Activated B cell treated with CpG ODN at 0.5 μM for 24 hours (primary cell): ENCODE data around the gene SLC25A33. TPM values are rescaled to one million over a fixed set of nuclear protein-coding genes. Genes with fewer than 3 reads are reported as not detected.

ENCODE experiments used
- ATAC-seq: fragments of 200-7000 bp; cut with Tn5 transposase; one replicate; pipeline ENCODE4 v1.10.0; 2021; ENCODE audit warnings: low read depth, mild to moderate bottlenecking, moderate library complexity
- CTCF ChIA-PET: fragments of 350-600 bp; sonication (Branson Sonifier 250); formaldehyde crosslinking; loops from one replicate; lab custom pipeline; 2021; ENCODE audit warnings: antibody characterized with exemption; lab: Charles Lee
- POLR2A ChIA-PET: fragments of 350-600 bp; sonication (Branson Sonifier 250); formaldehyde crosslinking; loops from one replicate; lab custom pipeline; 2021; ENCODE audit warnings: antibody characterized with exemption; lab: Charles Lee
- DNase-seq: peaks from one replicate; pipeline ENCODE4 v3.0.0; 2022
- H3K27ac Mint-ChIP-seq: one replicate; pipeline ENCODE4 v1.8.0; 2020; ENCODE audit warnings: mixed read lengths
- H3K27me3 Mint-ChIP-seq: one replicate; pipeline ENCODE4 v1.8.0; 2021; ENCODE audit warnings: mixed read lengths
- H3K36me3 Mint-ChIP-seq: one replicate; pipeline ENCODE4 v1.8.0; 2021; ENCODE audit warnings: low read depth, mixed read lengths
- H3K4me1 Mint-ChIP-seq: one replicate; pipeline ENCODE4 v1.8.0; 2021; ENCODE audit warnings: mixed read lengths
- H3K4me3 Mint-ChIP-seq: one replicate; pipeline ENCODE4 v1.8.0; 2020; ENCODE audit warnings: mild to moderate bottlenecking, mixed read lengths
- H3K9me3 Mint-ChIP-seq: one replicate; pipeline ENCODE4 v1.8.0; 2020; ENCODE audit warnings: mixed read lengths
- intact Hi-C: fragments of 100-400 bp; cut with micrococcal nuclease; formaldehyde crosslinking; loops from one replicate; pipeline ENCODE4 v1.15.1; 2024
- total RNA-seq: library from RNA; stranded (reverse); gene quantifications from 2 replicates; pipeline ENCODE4 v1.2.3, GENCODE V29; 2022
- TF ChIP-seq, protein P1 (sequence below): fragments of 200-600 bp; IDR thresholded peaks from one replicate; pipeline ENCODE4 v1.8.0; 2022; ENCODE audit warnings: antibody characterized with exemption, mild to moderate bottlenecking

SLC25A33 gene
- total RNA-seq, 1 donor from 2014 or later, result 7.5 TPM

DNA sequence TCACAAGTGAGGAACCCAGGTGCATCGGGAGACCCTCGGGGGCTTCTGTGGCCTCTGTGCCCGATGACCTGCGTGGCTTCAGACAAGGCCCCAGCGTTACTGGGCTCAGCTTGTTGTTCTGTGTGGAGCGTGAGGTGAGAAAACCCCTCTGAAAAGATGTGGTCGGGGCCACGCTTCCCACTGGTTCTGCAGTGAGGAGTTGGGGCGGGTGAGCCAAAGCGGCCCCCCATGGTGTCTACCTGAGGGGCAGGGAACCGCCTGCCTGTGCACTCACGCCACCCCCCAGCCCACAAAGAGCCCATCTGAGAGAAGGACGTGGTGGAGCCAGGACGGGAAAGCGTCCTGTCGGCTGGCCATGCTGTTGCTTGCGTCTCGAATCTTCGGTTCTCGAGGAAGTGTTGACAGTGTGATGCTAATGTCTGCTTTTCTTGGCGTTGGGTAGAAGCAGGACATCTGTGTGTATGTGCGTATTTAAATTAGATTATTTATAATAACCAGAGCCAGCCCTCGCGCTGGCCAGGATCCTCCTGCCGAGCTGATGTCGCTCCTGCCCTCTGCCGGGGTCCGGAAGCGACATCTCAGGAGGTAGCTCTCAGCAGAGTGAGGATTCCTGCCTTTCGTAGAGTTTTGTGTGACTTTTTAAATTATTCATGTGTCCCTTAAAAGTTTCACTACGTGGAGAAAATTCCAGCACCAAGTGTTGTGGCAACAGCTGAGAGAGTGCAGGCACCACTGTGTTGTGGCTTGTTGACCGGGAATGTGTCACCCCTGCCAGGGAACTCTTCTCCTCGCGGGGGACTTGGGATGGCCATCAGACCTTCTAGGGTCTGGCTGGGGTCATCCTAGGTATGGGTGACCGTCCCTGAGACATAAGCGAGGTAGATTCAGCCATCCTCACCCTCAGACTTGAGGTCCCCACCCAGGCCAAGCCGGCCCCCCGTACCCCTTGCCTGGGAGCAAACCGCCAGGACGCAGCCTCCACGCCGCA is 64.8 kb downstream of the SLC25A33 start:
- Mint-ChIP-seq H3K36me3 (peaks cover 44% of the 10 kb centered on the region), H3K27ac (no peak overlapping the region), H3K27me3 (no peaks in the 10 kb centered on the region), H3K4me1 (no peaks in the 10 kb centered on the region), H3K4me3 (no peak overlapping the region), H3K9me3 (no peaks in the 10 kb centered on the region)
- TF ChIP-seq, protein P1, sequence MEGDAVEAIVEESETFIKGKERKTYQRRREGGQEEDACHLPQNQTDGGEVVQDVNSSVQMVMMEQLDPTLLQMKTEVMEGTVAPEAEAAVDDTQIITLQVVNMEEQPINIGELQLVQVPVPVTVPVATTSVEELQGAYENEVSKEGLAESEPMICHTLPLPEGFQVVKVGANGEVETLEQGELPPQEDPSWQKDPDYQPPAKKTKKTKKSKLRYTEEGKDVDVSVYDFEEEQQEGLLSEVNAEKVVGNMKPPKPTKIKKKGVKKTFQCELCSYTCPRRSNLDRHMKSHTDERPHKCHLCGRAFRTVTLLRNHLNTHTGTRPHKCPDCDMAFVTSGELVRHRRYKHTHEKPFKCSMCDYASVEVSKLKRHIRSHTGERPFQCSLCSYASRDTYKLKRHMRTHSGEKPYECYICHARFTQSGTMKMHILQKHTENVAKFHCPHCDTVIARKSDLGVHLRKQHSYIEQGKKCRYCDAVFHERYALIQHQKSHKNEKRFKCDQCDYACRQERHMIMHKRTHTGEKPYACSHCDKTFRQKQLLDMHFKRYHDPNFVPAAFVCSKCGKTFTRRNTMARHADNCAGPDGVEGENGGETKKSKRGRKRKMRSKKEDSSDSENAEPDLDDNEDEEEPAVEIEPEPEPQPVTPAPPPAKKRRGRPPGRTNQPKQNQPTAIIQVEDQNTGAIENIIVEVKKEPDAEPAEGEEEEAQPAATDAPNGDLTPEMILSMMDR, result no peak
- CTCF ChIA-PET, result no interaction called here
- no peak for DNase-seq
- POLR2A ChIA-PET, result no interaction called here
- ATAC-seq, result no peak
- intact Hi-C loops, result no loop called here

DNA sequence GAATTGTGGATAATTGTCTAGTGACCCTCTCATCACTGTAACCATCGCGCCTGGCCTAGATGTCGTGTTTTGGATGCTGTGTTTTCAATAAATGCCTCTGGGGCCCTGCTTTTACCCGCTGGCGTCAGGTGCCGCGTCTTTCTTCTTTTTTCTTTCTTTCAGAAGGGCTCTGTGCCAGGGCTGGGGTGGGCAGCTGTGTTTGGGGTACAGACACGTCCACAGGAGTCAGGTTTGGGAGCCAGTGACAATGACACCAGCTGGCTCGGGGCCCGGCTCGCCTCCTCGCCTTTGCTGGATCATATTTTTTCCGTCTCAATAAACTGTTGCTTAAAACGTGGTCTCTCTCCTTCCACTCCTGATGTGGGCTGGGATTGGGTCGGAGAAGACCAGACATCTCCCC is 65.6 kb downstream of the SLC25A33 start:
- DNase-seq (no peak), ATAC-seq (no peak)
- H3K4me3 Mint-ChIP-seq, result no peak overlapping the region
- intact Hi-C loops, result no loop called here
- POLR2A ChIA-PET, result no interaction called here
- TF ChIP-seq, protein P1, result no peak
- H3K27me3 Mint-ChIP-seq, result no peaks in the 10 kb centered on the region
- peaks cover 44% of the 10 kb centered on the region for H3K36me3 Mint-ChIP-seq
- H3K4me1 Mint-ChIP-seq, result no peaks in the 10 kb centered on the region
- H3K9me3 Mint-ChIP-seq, result no peaks in the 10 kb centered on the region
- CTCF ChIA-PET, result no interaction called here
- no peak overlapping the region for H3K27ac Mint-ChIP-seq

- no peak overlapping the region for H3K27ac Mint-ChIP-seq
- H3K4me3 Mint-ChIP-seq, result no peak overlapping the region
- POLR2A ChIA-PET, result interaction anchor here (0.6 kb wide), 1 partner anchor 120 kb away, joined by 3 read pairs; no protein-coding TSS in a partner anchor
- CTCF ChIA-PET, result no interaction called here
- H3K27me3 Mint-ChIP-seq, result no peaks in the 10 kb centered on the region
- TF ChIP-seq, protein P1, result no peak
- intact Hi-C loops, result no loop called here
- no peak for ATAC-seq
- H3K4me1 Mint-ChIP-seq, result no peaks in the 10 kb centered on the region
- peaks cover 37% of the 10 kb centered on the region for H3K36me3 Mint-ChIP-seq
- no peaks in the 10 kb centered on the region for H3K9me3 Mint-ChIP-seq
- DNase-seq, result no peak
These were observed 66.7 kb downstream of the SLC25A33 start for GRCh38 chr1:9605946-9606455.

- no peaks in the 10 kb centered on the region for H3K4me1 Mint-ChIP-seq
- intact Hi-C loops, result no loop called here
- TF ChIP-seq, protein P1, result no peak
- no peak overlapping the region for H3K4me3 Mint-ChIP-seq
- ChIA-PET POLR2A (interaction anchor here (0.6 kb wide), 1 partner anchor 120 kb away, joined by 3 read pairs; no protein-coding TSS in a partner anchor), CTCF (no interaction called here)
- no peak for DNase-seq
- H3K9me3 Mint-ChIP-seq, result no peaks in the 10 kb centered on the region
- no peaks in the 10 kb centered on the region for H3K27me3 Mint-ChIP-seq
- H3K36me3 Mint-ChIP-seq, result peaks cover 36% of the 10 kb centered on the region
- H3K27ac Mint-ChIP-seq, result no peak overlapping the region
- ATAC-seq, result no peak
These were observed 67.2 kb downstream of the SLC25A33 start for GRCh38 chr1:9606458-9606857.

DNA sequence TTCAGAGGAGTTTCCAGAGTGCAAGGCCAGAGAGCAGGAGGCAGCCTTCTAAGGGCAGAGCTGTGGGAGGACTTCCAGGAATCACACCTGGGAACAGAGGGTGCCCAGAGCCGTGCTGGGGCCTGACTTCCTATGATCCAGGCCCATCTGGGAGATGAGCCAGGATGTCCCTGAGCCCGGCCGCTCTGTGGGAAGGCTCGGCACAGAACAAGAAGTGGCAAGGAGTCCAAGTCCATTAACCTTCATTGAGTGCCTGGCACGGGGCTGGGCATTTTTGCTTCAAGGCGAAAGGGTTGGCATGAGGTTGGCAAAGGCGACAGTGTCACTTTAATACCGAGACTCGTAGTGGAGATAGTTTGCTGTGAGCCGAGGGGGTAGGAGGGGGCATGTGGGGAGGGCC is 67.7 kb downstream of the SLC25A33 start:
- Mint-ChIP-seq H3K4me1 (no peaks in the 10 kb centered on the region), H3K27ac (no peak overlapping the region), H3K36me3 (peaks cover 35% of the 10 kb centered on the region), H3K4me3 (no peak overlapping the region), H3K9me3 (no peaks in the 10 kb centered on the region), H3K27me3 (no peaks in the 10 kb centered on the region)
- POLR2A ChIA-PET, result no interaction called here
- intact Hi-C loops, result no loop called here
- CTCF ChIA-PET, result no interaction called here
- DNase-seq (no peak), ATAC-seq (no peak)
- TF ChIP-seq, protein P1, result no peak
